GM19193 (cell line): ENCODE measurements around the gene PDPN.

ENCODE experiments used
- POLR2A ChIP-seq: IDR thresholded peaks from 4 replicates; pipeline ENCODE4 v1.6.1; 2011; ENCODE audit not compliant: insufficient read depth, insufficient read length; ENCODE audit errors: extremely low read depth

Gene PDPN

GRCh38 chr1:13560541-13560940 lies 23.1 kb upstream of the PDPN start:
- TF ChIP-seq POLR2A, result no peak

GRCh38 chr1:13564073-13564472 lies 19.6 kb upstream of the PDPN start:
- TF ChIP-seq POLR2A, result no peak

GRCh38 chr1:13570924-13571323 lies 12.7 kb upstream of the PDPN start:
- no peak for TF ChIP-seq POLR2A

GRCh38 chr1:13573586-13573985 lies 10.0 kb upstream of the PDPN start:
- TF ChIP-seq POLR2A, result no peak

- no peak for TF ChIP-seq POLR2A
Observed at GRCh38 chr1:13576926-13577325, 6.7 kb upstream of the PDPN start.

GRCh38 chr1:13577846-13578245 lies 5.8 kb upstream of the PDPN start:
- TF ChIP-seq POLR2A, result no peak

- no peak for TF ChIP-seq POLR2A
Observed at GRCh38 chr1:13581446-13581845, 2.2 kb upstream of the PDPN start.

GRCh38 chr1:13582713-13583443 lies 754 bp upstream of the PDPN start:
- no peak for TF ChIP-seq POLR2A

GRCh38 chr1:13583966-13584791 lies 547 bp downstream of the PDPN start:
- no peak for TF ChIP-seq POLR2A

- no peak for TF ChIP-seq POLR2A
Observed at GRCh38 chr1:13584876-13585611, 1.4 kb downstream of the PDPN start.

- TF ChIP-seq POLR2A, result no peak
Observed at GRCh38 chr1:13585612-13585991, 2.0 kb downstream of the PDPN start.

- TF ChIP-seq POLR2A, result no peak
Observed at GRCh38 chr1:13586001-13586400, 2.4 kb downstream of the PDPN start.

GRCh38 chr1:13587256-13588030 lies 3.8 kb downstream of the PDPN start:
- TF ChIP-seq POLR2A, result no peak

- no peak for TF ChIP-seq POLR2A
Observed at GRCh38 chr1:13588946-13589796, 5.5 kb downstream of the PDPN start.
